ENCODE measurements around the gene CHD9. TPM values are rescaled to one million over a fixed set of nuclear protein-coding genes. Genes with fewer than 3 reads are reported as not detected.
A peak's percentile ranks its signal among the peaks of the same experiment; 100 is the strongest.

CHD9 gene
- total RNA-seq, 1 experiment from 2014 or later = 26.3 TPM

DNA sequence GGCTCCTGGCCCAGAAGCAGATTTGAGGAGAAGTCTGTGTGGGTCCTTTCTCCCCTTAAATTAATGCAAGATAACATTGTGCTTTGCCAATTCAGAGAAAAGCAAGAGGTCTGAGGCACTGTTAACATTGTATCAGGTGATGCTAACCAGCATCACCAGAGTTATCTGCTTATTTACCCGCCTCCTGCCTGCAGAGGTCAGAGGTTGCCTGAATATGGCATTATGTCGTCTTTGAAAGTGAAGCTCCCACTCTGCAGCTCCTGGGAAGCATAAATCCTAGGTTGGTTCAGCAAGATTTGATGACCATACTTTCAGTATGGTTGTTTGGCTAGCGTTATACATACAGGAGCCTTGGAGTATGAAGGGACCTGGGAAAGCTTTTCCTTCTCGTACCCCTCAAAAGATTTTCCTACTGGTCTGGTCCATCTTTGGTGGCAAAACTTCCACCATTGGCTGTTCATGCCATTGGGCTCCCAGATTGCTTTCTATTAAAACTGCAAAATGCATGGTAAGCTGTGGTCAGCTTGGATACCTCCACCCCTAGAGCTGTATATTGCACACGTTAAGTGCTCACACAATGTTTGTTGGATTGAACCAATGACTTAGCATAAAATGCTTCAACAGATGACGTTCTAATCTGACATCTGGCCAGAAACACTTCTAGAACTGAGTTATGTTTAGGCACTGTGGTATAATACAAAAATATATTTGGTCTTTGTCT is 24.1 kb downstream of the CHD9 start:
- POLR2A ChIA-PET (ENCODE audit: unreplicated experiment) = no interaction called here
- H3K4me1 ChIP-seq (replicated peaks; ENCODE audit: insufficient read depth) = 0 out of 2 replicates have a peak, but pooled peaks cover 14% of the 10 kb centered on the region
- no peak for DNase-seq
- H3K4me3 ChIP-seq = no peak overlapping the region
- H3K36me3 ChIP-seq (ENCODE audit: low read depth) = no peaks in the 10 kb centered on the region
- no peaks in the 10 kb centered on the region for H3K9me3 ChIP-seq (ENCODE audit: insufficient read depth, low read depth)
- BruUV-seq (replicated peaks) = no TSS peak
- no peak overlapping the region for H3K27ac ChIP-seq
- H3K79me2 ChIP-seq (ENCODE audit: low read depth) = no peaks in the 10 kb centered on the region
- TF ChIP-seq, protein P1, sequence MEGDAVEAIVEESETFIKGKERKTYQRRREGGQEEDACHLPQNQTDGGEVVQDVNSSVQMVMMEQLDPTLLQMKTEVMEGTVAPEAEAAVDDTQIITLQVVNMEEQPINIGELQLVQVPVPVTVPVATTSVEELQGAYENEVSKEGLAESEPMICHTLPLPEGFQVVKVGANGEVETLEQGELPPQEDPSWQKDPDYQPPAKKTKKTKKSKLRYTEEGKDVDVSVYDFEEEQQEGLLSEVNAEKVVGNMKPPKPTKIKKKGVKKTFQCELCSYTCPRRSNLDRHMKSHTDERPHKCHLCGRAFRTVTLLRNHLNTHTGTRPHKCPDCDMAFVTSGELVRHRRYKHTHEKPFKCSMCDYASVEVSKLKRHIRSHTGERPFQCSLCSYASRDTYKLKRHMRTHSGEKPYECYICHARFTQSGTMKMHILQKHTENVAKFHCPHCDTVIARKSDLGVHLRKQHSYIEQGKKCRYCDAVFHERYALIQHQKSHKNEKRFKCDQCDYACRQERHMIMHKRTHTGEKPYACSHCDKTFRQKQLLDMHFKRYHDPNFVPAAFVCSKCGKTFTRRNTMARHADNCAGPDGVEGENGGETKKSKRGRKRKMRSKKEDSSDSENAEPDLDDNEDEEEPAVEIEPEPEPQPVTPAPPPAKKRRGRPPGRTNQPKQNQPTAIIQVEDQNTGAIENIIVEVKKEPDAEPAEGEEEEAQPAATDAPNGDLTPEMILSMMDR (conservative IDR thresholded peaks at IDR 0.05) = no peak
- TF ChIP-seq EZH2 (IDR thresholded peaks at IDR 0.05; ENCODE audit: low read depth) = no peak
- H2AFZ ChIP-seq = no peak overlapping the region
- H3K27me3 ChIP-seq (ENCODE audit: insufficient read depth, low read depth) = no peaks in the 10 kb centered on the region
- no peaks in the 10 kb centered on the region for H4K20me1 ChIP-seq (ENCODE audit: insufficient read depth)
- no peak overlapping the region for H3K4me2 ChIP-seq
- intact Hi-C loops (cut with micrococcal nuclease; ENCODE audit: unreplicated experiment) = no loop called here
- CTCF ChIA-PET = no interaction called here
- no peaks in the 10 kb centered on the region for H3F3A ChIP-seq (ENCODE audit: insufficient read depth, low read depth)
- no peaks in the 10 kb centered on the region for H3K9me2 ChIP-seq (ENCODE audit: insufficient read depth)

DNA sequence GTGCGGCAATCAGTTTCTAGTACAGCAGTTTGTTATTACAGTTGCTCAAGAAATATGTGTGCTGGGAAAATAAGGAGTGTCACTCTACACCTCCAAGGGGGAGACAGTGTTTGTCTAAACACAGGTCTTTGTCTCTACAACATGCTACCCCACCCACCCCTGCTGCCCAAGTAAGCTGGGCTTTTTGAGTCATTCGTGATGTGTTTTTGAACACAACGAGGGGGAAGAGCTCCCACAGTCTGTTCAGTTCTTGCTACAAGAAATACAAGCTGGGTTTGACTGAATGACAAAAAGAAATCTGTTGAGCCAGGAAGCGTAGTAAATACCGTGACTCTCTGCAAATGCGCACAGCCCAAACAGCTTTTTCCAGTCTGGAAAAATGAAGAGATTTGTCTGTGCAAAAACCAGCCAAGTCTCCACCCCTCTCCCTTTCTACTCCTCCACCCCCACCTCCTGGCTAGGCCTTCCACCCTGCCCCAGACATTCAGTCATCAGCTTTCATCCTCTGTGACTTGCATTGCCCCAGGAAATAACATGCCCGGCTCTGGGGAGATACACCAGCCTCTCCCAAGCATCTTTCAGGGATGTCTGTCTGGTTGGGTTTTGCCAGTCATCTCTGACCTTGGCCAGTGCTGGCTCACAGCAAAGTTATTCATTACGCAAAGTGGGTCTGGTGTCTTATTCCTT is 25.7 kb downstream of the CHD9 start:
- H3K36me3 ChIP-seq (ENCODE audit: low read depth) = no peaks in the 10 kb centered on the region
- H3K4me2 ChIP-seq = no peak overlapping the region
- peak in 1 of 2 experiments; percentile 61 for DNase-seq
- POLR2A ChIA-PET (ENCODE audit: unreplicated experiment) = interaction anchor here (0.6 kb wide), 1 partner anchor 89 kb away, joined by 4 read pairs; no protein-coding TSS in a partner anchor
- no peaks in the 10 kb centered on the region for H3K9me3 ChIP-seq (ENCODE audit: insufficient read depth, low read depth)
- no peaks in the 10 kb centered on the region for H4K20me1 ChIP-seq (ENCODE audit: insufficient read depth)
- no peak for TF ChIP-seq EZH2 (IDR thresholded peaks at IDR 0.05; ENCODE audit: low read depth)
- TF ChIP-seq, protein P1 (conservative IDR thresholded peaks at IDR 0.05) = no peak
- no TSS peak for BruUV-seq (replicated peaks)
- CTCF ChIA-PET = interaction anchor here (0.7 kb wide), 1 partner anchor 640 kb away, joined by 3 read pairs; no protein-coding TSS in a partner anchor
- no peaks in the 10 kb centered on the region for H3K27me3 ChIP-seq (ENCODE audit: insufficient read depth, low read depth)
- H3K9me2 ChIP-seq (ENCODE audit: insufficient read depth) = no peaks in the 10 kb centered on the region
- H3K4me3 ChIP-seq = no peak overlapping the region
- peak overlapping the region; percentile 9; the same call in 1 of the 2 replicates for H3K27ac ChIP-seq
- H3K4me1 ChIP-seq (replicated peaks; ENCODE audit: insufficient read depth) = 0 out of 2 replicates have a peak, but pooled peaks cover 14% of the 10 kb centered on the region
- H3K79me2 ChIP-seq (ENCODE audit: low read depth) = no peaks in the 10 kb centered on the region
- no peaks in the 10 kb centered on the region for H3F3A ChIP-seq (ENCODE audit: insufficient read depth, low read depth)
- intact Hi-C loops (cut with micrococcal nuclease; ENCODE audit: unreplicated experiment) = no loop called here
- H2AFZ ChIP-seq = no peak overlapping the region

DNA sequence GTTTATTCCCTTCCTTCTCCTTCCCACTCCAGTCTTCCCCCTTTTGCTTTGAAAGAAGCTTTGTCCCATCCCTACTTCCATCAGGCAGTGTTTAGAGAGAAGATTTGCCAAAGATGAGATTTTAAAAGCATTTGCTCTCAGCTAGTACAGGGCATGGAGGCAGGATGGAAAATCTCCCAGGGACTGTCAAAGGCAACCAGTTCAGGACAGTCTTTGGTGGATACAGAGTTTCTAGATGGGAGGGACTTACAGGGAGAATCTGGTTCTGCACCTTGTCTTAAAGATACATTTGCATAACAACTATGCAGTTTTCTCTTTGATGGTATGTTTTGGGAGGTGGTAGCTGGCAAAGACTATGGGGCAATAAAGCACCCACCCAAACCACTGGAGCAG is 26.2 kb downstream of the CHD9 start:
- Histone ChIP-seq H3K27ac (no peak overlapping the region), H3K9me3 (ENCODE audit: insufficient read depth, low read depth) (no peaks in the 10 kb centered on the region), H3K4me1 (replicated peaks; ENCODE audit: insufficient read depth) (0 out of 2 replicates have a peak, but pooled peaks cover 14% of the 10 kb centered on the region), H3K27me3 (ENCODE audit: insufficient read depth, low read depth) (no peaks in the 10 kb centered on the region), H3K9me2 (ENCODE audit: insufficient read depth) (no peaks in the 10 kb centered on the region), H3F3A (ENCODE audit: insufficient read depth, low read depth) (no peaks in the 10 kb centered on the region), H2AFZ (no peak overlapping the region), H3K36me3 (ENCODE audit: low read depth) (no peaks in the 10 kb centered on the region), H3K4me3 (no peak overlapping the region), H4K20me1 (ENCODE audit: insufficient read depth) (no peaks in the 10 kb centered on the region), H3K79me2 (ENCODE audit: low read depth) (no peaks in the 10 kb centered on the region), H3K4me2 (no peak overlapping the region)
- intact Hi-C loops (cut with micrococcal nuclease; ENCODE audit: unreplicated experiment) = no loop called here
- BruUV-seq (replicated peaks) = no TSS peak
- no peak for DNase-seq
- ChIA-PET CTCF (no interaction called here), POLR2A (ENCODE audit: unreplicated experiment) (no interaction called here)
- TF ChIP-seq EZH2 (IDR thresholded peaks at IDR 0.05; ENCODE audit: low read depth) = no peak

Measured in PC-9 (cell line).